ENCODE data around the gene FARS2.

GRCh38 chr6:5478380-5478779 lies 217.1 kb downstream of the FARS2 start:
- TF ChIP-seq, protein P1, sequence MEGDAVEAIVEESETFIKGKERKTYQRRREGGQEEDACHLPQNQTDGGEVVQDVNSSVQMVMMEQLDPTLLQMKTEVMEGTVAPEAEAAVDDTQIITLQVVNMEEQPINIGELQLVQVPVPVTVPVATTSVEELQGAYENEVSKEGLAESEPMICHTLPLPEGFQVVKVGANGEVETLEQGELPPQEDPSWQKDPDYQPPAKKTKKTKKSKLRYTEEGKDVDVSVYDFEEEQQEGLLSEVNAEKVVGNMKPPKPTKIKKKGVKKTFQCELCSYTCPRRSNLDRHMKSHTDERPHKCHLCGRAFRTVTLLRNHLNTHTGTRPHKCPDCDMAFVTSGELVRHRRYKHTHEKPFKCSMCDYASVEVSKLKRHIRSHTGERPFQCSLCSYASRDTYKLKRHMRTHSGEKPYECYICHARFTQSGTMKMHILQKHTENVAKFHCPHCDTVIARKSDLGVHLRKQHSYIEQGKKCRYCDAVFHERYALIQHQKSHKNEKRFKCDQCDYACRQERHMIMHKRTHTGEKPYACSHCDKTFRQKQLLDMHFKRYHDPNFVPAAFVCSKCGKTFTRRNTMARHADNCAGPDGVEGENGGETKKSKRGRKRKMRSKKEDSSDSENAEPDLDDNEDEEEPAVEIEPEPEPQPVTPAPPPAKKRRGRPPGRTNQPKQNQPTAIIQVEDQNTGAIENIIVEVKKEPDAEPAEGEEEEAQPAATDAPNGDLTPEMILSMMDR (IDR thresholded peaks at IDR 0.05 in 2 of 3, conservative IDR thresholded peaks at IDR 0.05 in 1 of 3; ENCODE audit: borderline replicate concordance in 1 of 3, insufficient read depth in 1 of 3, low read depth in 2 of 3, low read length in 2 of 3): no peak
- no peak for TF ChIP-seq CEBPB (IDR thresholded peaks at IDR 0.05; ENCODE audit: low read depth)
- TF ChIP-seq POLR2A (IDR thresholded peaks at IDR 0.05; ENCODE audit: borderline replicate concordance, extremely low read depth, insufficient read depth, insufficient read length): no peak
- TF ChIP-seq, protein P2, sequence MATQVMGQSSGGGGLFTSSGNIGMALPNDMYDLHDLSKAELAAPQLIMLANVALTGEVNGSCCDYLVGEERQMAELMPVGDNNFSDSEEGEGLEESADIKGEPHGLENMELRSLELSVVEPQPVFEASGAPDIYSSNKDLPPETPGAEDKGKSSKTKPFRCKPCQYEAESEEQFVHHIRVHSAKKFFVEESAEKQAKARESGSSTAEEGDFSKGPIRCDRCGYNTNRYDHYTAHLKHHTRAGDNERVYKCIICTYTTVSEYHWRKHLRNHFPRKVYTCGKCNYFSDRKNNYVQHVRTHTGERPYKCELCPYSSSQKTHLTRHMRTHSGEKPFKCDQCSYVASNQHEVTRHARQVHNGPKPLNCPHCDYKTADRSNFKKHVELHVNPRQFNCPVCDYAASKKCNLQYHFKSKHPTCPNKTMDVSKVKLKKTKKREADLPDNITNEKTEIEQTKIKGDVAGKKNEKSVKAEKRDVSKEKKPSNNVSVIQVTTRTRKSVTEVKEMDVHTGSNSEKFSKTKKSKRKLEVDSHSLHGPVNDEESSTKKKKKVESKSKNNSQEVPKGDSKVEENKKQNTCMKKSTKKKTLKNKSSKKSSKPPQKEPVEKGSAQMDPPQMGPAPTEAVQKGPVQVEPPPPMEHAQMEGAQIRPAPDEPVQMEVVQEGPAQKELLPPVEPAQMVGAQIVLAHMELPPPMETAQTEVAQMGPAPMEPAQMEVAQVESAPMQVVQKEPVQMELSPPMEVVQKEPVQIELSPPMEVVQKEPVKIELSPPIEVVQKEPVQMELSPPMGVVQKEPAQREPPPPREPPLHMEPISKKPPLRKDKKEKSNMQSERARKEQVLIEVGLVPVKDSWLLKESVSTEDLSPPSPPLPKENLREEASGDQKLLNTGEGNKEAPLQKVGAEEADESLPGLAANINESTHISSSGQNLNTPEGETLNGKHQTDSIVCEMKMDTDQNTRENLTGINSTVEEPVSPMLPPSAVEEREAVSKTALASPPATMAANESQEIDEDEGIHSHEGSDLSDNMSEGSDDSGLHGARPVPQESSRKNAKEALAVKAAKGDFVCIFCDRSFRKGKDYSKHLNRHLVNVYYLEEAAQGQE (IDR thresholded peaks at IDR 0.05; ENCODE audit: low read depth): no peak
- TF ChIP-seq MAX (IDR thresholded peaks at IDR 0.05): no peak
- no peak for TF ChIP-seq EZH2 (IDR thresholded peaks at IDR 0.05)
- TF ChIP-seq ATF3 (IDR thresholded peaks at IDR 0.05): no peak
- no peak for TF ChIP-seq EZH2phosphoT487 (IDR thresholded peaks at IDR 0.05; ENCODE audit: borderline replicate concordance)

Measured in HCT116 (cell line).